ENCODE results near the gene SPOCK3.
"Not testable (repeated sequence)": the region's sequence is repeated elsewhere in the genome, so short reads cannot be mapped to it uniquely, and the experiment has no call there.

Gene SPOCK3

GRCh38 chr4:167031534-167032156, 202.6 kb downstream of the SPOCK3 start:
- no peak for DNase-seq

DNA sequence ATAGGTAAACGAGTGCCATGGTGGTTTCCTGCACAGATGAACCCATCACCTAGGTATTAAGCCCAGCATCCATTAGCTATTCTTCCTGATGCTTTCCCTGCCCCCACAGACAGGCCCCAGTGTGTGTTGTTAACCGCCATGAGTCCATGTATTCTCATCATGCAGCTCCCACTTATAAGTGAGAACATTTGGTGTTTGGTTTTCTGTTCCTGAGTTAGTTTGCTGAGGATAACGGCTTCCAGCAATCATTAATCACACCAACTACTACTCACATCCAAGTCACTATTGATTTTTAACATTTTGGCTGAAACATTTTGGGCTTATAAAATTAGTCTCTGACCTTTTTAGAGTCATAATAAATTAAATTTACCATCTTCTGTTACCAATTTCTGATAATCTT, 205.3 kb downstream of the SPOCK3 start:
- no peak for DNase-seq

DNA sequence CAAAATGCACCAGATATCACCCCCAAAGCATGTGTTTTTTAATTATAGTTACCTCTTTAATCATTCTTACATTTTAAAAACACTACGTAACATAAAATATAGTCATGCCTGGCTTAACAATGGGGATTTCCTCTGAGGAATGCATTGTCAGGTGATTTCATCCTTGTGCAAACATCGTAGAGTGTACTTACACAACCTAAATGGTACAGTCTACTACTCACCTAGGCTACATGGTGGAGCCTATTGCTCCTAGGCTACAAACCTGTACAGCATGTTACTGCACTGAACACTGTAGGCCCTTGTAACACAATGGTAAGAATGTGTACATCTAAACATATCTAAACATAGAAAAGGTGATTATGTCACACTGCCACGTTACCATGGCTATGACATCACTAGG, 208.6 kb downstream of the SPOCK3 start:
- no peak for DNase-seq

GRCh38 chr4:167023364-167023925, 210.8 kb downstream of the SPOCK3 start:
- DNase-seq = no peak

- peak; percentile 63 for DNase-seq
Observed at GRCh38 chr4:167021545-167022155, 212.6 kb downstream of the SPOCK3 start.

DNA sequence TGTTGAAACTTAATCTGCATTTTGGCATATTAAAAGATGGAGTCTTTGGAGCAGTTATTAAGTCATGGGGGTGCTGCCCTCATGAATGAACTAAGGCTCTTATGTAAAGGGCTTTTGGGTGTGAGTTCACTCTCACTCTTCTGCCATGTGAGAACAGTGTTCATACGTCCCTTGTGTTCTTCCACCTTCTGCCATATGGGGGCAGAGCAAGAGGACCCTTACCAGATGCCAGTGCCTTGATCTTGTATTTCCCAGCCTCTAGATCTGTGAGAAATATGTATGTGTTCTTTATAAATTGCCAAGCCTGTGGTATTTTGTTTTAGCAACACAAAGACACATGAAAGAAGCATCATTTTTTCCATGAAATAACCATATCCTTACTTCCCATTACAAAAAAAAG, 213.9 kb downstream of the SPOCK3 start:
- DNase-seq = no peak

DNA sequence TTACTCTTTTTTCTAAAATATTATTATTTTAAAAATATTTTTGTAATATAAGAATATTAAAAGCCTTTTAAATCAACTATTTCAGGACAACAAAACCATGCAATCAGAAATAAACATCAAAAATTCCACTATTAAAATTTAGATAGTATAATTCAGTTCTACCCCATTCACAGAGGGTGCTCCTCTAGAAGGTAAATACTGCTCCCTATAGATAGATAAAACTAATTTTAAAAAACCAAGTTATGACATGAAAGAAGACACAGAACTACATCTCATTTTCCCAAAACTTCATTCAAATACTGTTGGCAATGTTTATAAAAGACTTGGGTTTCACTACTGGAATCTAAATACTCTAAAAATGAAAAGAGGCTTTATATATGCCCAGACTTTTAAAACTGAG, 219.3 kb downstream of the SPOCK3 start:
- no peak for DNase-seq

GRCh38 chr4:167003326-167003725, 231.0 kb downstream of the SPOCK3 start:
- DNase-seq = no peak

DNA sequence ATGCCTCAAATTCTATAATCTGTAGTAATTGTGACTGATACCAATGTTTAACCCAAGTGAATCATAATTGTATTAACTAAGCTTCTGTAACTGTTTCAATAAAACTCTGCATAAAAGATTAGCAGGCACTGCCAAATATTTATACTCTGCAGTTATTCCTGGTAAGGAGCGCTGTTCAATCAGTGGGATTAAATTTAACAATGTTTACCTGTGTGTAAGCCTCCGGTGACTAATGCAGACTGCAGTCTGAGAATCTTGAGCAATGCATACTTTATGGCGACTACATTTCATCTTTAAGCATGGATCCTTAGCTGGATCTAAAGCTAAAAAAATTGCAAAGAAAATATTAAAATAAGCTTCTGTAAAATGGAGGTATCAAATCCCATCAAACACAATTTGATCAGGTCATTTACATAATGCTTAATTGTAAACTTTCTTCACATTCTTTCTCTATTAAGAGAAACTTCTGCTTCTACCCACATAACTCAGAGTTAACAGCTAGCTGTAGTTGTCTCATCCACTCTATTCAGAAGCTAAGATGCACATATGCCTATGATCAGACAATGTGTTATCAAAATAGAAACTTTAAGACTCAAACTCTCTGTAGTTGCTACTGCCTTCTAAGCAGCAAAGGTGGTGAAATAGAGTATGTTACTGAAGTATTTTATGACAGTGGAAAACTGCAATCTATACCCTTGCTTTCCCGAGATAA, 234.0 kb downstream of the SPOCK3 start:
- DNase-seq = no peak

GRCh38 chr4:166996216-166996615, 238.1 kb downstream of the SPOCK3 start:
- DNase-seq = no peak

GRCh38 chr4:166994686-166995085, 239.6 kb downstream of the SPOCK3 start:
- DNase-seq = no peak

DNA sequence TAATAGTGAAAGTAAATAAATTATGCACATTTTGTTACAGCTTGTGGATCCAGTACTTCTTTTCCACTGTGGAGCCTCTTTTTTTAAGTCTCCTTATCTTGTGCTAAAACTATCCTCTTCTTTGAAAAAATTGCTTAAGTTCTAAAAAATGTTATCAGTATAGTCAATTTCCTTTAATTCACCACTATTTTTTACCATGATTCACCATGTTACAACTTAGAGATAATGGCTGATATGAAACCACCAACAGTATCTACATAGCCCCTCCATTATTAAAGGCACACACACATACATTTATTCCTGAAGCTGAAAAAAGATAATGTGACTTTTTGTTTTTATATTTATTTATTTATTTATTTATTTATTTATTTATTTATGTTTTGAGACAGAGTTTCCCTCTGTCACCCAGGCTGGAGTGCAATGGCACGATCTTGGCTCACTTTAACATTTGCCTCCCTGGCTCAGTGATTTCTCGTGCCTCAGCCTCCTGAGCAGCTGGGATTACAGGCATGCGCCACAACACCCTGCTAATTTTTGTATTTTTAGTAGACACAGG, 243.2 kb downstream of the SPOCK3 start:
- DNase-seq = no peak

DNA sequence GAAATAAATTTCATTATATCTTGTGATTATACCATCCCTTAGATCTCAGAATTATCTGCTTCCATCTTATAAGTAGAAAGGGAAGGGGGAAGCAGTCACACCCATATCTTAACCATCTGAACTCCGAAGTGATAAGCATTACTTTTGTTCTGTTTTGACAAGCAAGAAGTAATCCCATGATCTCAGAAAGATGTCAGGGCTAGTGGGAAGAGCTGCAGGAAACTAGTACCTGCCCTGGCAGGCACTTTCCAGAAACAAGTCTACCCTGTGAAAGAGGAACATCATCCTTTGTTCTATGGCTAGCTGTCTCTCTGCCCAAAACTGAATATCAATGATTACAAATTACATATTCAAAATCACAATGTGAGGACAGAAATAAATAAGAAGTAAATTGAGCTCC, 244.4 kb downstream of the SPOCK3 start:
- no peak for DNase-seq

GRCh38 chr4:166987026-166987425, 247.3 kb downstream of the SPOCK3 start:
- no peak for DNase-seq

DNA sequence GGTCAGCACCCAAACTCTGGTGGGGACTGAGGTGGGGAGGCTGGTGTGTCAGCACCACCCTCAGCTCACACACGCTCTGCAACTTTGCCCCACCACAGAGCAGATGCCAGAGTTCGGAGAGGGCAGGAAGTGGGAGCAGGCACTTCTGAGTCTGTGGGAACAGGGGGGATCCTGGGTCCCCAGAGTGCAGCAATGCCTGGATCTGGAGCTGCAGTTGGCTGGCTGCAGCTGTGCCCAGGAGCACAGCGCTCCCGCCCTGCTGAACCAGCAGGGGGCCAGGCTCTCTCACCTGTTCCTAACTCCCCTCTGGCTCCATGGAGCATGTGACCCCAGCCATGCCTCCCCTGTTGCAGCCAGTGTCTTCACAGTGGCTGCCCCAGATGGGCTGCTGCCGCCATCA, 252.4 kb downstream of the SPOCK3 start:
- no peak for DNase-seq

- DNase-seq = no peak
Observed at GRCh38 chr4:166980419-166980818, 253.9 kb downstream of the SPOCK3 start.

DNA sequence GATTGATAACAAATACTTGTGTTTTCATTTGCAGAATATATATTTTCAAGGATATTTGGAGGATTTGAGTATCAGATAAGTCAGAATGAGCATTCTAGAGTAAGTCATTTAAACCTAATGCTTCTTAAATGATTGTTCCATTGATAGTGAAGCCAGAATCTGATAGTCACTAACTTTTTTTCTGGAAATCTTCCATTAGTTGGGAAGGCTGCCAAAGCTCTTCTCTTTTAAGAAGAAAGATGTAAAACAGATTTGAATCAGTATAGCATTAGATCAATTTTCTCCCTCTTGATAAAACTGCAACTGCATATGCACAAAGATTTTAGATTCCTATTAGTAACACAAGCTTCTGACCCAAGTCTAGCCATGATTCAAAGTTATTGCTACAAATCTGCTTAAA, 256.7 kb downstream of the SPOCK3 start:
- DNase-seq = no peak

DNA sequence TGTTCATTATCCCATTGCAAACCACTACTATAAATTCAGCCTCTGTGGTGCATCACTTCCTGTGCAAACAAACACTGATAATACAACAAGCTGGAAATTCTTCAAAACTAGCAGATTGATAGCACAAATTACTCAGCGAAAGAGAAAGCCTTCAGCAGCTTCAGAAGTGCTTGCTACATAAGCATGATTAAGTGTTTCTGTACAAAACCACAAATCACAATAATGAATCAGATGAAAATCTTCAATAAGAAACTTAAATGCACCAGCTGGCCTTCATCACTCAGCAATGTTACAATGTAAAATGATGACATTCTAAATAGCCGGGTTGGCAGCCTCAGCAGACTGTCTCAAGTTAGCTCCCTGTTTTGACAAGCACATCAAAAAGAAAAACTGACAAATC, 262.2 kb downstream of the SPOCK3 start:
- DNase-seq = no peak

GRCh38 chr4:166968219-166968618, 266.1 kb downstream of the SPOCK3 start:
- not testable (repeated sequence) for DNase-seq

DNA sequence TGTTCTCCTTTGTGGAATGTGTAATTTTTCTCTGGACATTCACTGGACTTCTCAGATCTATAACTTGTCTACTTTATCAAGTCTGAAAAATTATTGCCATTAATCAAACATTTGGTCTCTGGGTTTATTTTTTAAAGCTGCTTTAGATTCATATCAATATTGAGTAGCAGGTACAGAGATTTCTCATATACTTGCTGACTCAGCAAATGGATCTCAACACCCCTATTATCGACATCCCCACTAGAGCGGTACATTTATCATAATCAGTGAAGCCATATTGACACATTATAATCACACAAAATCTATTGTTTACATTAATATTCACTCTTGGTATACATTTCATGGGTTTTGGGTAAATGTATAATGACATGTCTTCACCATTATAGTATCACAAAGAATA, 268.7 kb downstream of the SPOCK3 start:
- no peak for DNase-seq

DNA sequence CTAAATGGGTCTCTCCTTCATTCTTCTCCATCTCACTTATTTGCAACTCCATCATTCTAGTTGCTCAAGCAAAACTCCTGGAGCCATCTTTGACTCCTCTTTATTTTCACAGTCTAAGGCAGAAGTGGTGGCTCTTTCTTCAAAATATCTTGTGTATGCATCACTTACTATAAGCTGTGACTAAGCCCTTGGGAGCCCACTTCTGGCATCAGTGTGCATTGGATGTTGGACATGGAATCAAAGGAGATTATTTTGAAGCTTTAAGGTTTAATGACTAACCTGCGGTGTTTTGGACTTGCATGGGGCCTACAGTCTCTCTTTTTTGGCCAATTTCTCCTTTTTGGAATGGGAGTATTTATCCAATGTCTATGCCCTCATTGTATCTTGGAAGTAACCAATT, 276.8 kb downstream of the SPOCK3 start:
- DNase-seq = no peak

DNA sequence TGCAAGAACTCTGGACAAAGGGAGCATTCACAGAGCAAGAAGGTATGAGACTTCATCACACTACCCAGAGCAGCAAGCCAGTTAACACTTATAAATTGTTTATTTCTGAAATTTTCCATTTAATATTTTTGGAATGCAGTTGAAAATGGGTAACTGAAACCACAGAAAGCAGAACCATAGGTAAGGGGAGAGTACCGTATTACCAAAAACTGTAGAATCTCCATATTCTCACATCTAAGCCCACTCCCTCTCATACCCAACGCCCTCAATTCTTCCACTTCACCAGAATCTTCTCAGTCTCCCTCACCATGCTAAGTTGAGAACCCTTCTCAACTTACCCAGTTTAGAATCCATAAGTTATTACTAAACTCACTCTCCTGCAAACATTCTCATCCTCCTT, 277.8 kb downstream of the SPOCK3 start:
- no peak for DNase-seq

- no peak for DNase-seq
Observed at GRCh38 chr4:166941629-166942028, 292.7 kb downstream of the SPOCK3 start.

GRCh38 chr4:166930464-166930863, 303.8 kb downstream of the SPOCK3 start:
- DNase-seq = no peak

Measured in activated CD8-positive, alpha-beta memory T cell treated with anti-CD3 and anti-CD28 coated beads for 24 hours (primary cell).